Neural progenitor cell (in vitro differentiated cells): ENCODE measurements around the gene EIF3I. TPM values are rescaled to one million over a fixed set of nuclear protein-coding genes. Genes with fewer than 3 reads are reported as not detected.

ENCODE experiments used
- DNase-seq: peaks from one replicate; pipeline ENCODE4 v3.0.0-alpha.2; 2016; ENCODE audit warnings: low spot score
- H2AFZ ChIP-seq: fragments of 200-600 bp; sonication (generic); replicated peaks from 2 replicates; pipeline ENCODE4 v1.6.1; 2016; ENCODE audit warnings: antibody characterized with exemption
- H3F3A ChIP-seq: fragments of 200-600 bp; sonication (generic); 2 replicates; pipeline ENCODE4 v1.6.1; 2016; ENCODE audit warnings: antibody characterized with exemption, low read depth
- H3K27ac ChIP-seq: fragments of 200-600 bp; sonication (generic); 2 replicates; pipeline ENCODE4 v1.5.1; 2016; ENCODE audit warnings: mild to moderate bottlenecking
- H3K27me3 ChIP-seq: fragments of 200-600 bp; sonication (generic); 2 replicates; pipeline ENCODE4 v1.6.1; 2016; ENCODE audit warnings: mild to moderate bottlenecking, moderate library complexity
- H3K36me3 ChIP-seq: fragments of 200-600 bp; sonication (generic); 2 replicates; pipeline ENCODE4 v1.5.1; 2016
- H3K4me1 ChIP-seq: fragments of 200-600 bp; sonication (generic); 2 replicates; pipeline ENCODE4 v1.6.1; 2016; ENCODE audit warnings: mixed run types
- H3K4me2 ChIP-seq: fragments of 200-600 bp; sonication (generic); 2 replicates; pipeline ENCODE4 v1.6.1; 2016
- H3K4me3 ChIP-seq: fragments of 200-600 bp; sonication (generic); 2 replicates; pipeline ENCODE4 v1.5.1; 2016
- H3K79me2 ChIP-seq: fragments of 200-600 bp; sonication (generic); 2 replicates; pipeline ENCODE4 v1.6.1; 2016; ENCODE audit warnings: low read depth
- H3K9ac ChIP-seq: fragments of 200-600 bp; sonication (generic); 2 replicates; pipeline ENCODE4 v1.6.1; 2016
- H3K9me3 ChIP-seq: fragments of 200-600 bp; sonication (generic); 2 replicates; pipeline ENCODE4 v1.5.1; 2016; ENCODE audit warnings: low read depth
- H4K20me1 ChIP-seq: fragments of 200-600 bp; sonication (generic); 2 replicates; pipeline ENCODE4 v1.6.1; 2016; ENCODE audit warnings: low read depth
- H3K27ac Mint-ChIP-seq: 3 replicates; pipeline ENCODE4 v1.8.0; 2021; ENCODE audit warnings: mixed read lengths
- H3K27me3 Mint-ChIP-seq: 2 replicates; pipeline ENCODE4 v1.8.0; 2022; ENCODE audit warnings: low read depth, mild to moderate bottlenecking, inconsistent platforms, moderate library complexity, mixed read lengths; ENCODE audit not compliant: insufficient read depth
- H3K36me3 Mint-ChIP-seq: 3 replicates; pipeline ENCODE4 v1.8.0; 2021; ENCODE audit warnings: mixed read lengths
- H3K4me1 Mint-ChIP-seq: 3 replicates; pipeline ENCODE4 v1.8.0; 2021; ENCODE audit warnings: mixed read lengths
- H3K4me3 Mint-ChIP-seq: 3 replicates; pipeline ENCODE4 v1.8.0; 2021; ENCODE audit warnings: mild to moderate bottlenecking, moderate library complexity, mixed read lengths
- H3K9me3 Mint-ChIP-seq: 3 replicates; pipeline ENCODE4 v1.8.0; 2020; ENCODE audit warnings: mixed read lengths
- EZH2 ChIP-seq: fragments of 200-600 bp; sonication (generic); IDR thresholded peaks from 2 replicates; pipeline ENCODE4 v1.6.1; 2017; ENCODE audit warnings: antibody characterized with exemption, mild to moderate bottlenecking, moderate library complexity
- EZH2phosphoT487 ChIP-seq: fragments of 200-600 bp; sonication (generic); IDR thresholded peaks from 2 replicates; pipeline ENCODE4 v1.6.1; 2017; ENCODE audit warnings: antibody characterized with exemption
- total RNA-seq: library from RNA; depleted of rRNA; stranded (reverse); fragments of >200 nt; gene quantifications from 2 replicates; pipeline ENCODE4 v1.2.3, GENCODE V29; 2015; ENCODE audit warnings: low replicate concordance
- TF ChIP-seq, protein P1 (sequence below): fragments of 200-600 bp; sonication (generic); IDR thresholded peaks from 2 replicates; pipeline ENCODE4 v1.5.1; 2017; ENCODE audit warnings: antibody characterized with exemption, mild to moderate bottlenecking

The EIF3I gene
- total RNA-seq, 1 donor from 2014 or later = 204 TPM

DNA sequence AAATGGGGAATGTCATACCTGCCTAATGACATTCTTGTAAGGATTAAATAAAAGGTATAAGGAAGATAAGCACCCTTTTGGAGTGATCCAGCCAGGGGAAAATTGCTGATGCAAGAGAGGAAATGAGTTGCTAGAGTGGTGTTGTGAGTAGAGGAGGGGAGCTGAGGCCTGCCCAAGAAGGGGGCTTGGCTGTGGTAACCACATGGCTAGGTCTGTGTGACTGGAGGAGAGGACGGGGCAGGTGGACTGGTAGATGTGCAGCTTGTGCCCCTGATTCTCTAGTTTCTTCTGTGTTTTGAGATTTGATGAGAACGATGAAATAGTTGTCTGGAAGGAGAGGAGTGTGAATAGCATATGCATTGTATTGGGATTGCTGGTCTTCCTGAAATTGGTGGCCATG, 36.1 kb upstream of the EIF3I start:
- Histone ChIP-seq H3K9me3 (no peaks in the 10 kb centered on the region), H3K4me3 (no peak overlapping the region), H3K36me3 (peaks cover 5% of the 10 kb centered on the region), H4K20me1 (peaks cover 48% of the 10 kb centered on the region), H3K79me2 (peaks cover 68% of the 10 kb centered on the region), H2AFZ (no peak overlapping the region), H3F3A (no peaks in the 10 kb centered on the region), H3K4me2 (no peak overlapping the region), H3K4me1 (peaks cover 2% of the 10 kb centered on the region), H3K27ac (no peak overlapping the region), H3K27me3 (no peaks in the 10 kb centered on the region), H3K9ac (peak overlapping the region; percentile 16)
- Mint-ChIP-seq H3K36me3 (peaks cover 50% of the 10 kb centered on the region), H3K9me3 (no peaks in the 10 kb centered on the region), H3K4me3 (no peak overlapping the region), H3K27me3 (peaks cover 6% of the 10 kb centered on the region), H3K27ac (no peak overlapping the region), H3K4me1 (peaks cover 10% of the 10 kb centered on the region)
- TF ChIP-seq EZH2 (no peak), EZH2phosphoT487 (no peak)
- TF ChIP-seq, protein P1, sequence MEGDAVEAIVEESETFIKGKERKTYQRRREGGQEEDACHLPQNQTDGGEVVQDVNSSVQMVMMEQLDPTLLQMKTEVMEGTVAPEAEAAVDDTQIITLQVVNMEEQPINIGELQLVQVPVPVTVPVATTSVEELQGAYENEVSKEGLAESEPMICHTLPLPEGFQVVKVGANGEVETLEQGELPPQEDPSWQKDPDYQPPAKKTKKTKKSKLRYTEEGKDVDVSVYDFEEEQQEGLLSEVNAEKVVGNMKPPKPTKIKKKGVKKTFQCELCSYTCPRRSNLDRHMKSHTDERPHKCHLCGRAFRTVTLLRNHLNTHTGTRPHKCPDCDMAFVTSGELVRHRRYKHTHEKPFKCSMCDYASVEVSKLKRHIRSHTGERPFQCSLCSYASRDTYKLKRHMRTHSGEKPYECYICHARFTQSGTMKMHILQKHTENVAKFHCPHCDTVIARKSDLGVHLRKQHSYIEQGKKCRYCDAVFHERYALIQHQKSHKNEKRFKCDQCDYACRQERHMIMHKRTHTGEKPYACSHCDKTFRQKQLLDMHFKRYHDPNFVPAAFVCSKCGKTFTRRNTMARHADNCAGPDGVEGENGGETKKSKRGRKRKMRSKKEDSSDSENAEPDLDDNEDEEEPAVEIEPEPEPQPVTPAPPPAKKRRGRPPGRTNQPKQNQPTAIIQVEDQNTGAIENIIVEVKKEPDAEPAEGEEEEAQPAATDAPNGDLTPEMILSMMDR = no peak
- DNase-seq = no peak

DNA sequence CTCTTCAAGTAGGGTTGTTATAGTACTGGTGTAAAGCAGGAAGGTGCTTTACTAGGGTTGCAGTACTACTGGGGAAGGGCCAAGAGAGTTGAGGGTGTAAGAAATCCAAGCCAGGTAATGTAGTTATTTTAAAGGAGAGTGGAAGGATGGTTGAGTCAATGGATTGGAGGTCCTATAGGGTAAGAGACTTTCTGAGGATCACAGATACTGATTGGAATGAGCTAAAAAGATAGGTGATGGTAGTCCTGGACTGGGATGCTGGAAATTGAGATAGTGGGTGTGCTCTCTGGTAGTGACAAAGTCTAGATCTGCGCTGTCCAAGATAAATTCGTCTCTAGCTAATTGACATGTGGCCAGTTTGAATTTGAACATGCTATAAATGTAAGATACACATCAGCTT, 35.7 kb upstream of the EIF3I start:
- no peak for DNase-seq
- Mint-ChIP-seq H3K4me3 (no peak overlapping the region), H3K36me3 (peaks cover 49% of the 10 kb centered on the region), H3K27me3 (peaks cover 6% of the 10 kb centered on the region), H3K27ac (no peak overlapping the region), H3K4me1 (peaks cover 6% of the 10 kb centered on the region), H3K9me3 (no peaks in the 10 kb centered on the region)
- H3K9me3 ChIP-seq = no peaks in the 10 kb centered on the region
- H4K20me1 ChIP-seq = peaks cover 44% of the 10 kb centered on the region
- H3K27ac ChIP-seq = no peak overlapping the region
- no peak overlapping the region for H3K4me2 ChIP-seq
- no peaks in the 10 kb centered on the region for H3K27me3 ChIP-seq
- H3K4me1 ChIP-seq = no peaks in the 10 kb centered on the region
- TF ChIP-seq EZH2 (no peak), EZH2phosphoT487 (no peak)
- TF ChIP-seq, protein P1 = no peak
- peaks cover 5% of the 10 kb centered on the region for H3K36me3 ChIP-seq
- H2AFZ ChIP-seq = no peak overlapping the region
- H3K4me3 ChIP-seq = no peak overlapping the region
- peaks cover 64% of the 10 kb centered on the region for H3K79me2 ChIP-seq
- no peaks in the 10 kb centered on the region for H3F3A ChIP-seq
- no peak overlapping the region for H3K9ac ChIP-seq

DNA sequence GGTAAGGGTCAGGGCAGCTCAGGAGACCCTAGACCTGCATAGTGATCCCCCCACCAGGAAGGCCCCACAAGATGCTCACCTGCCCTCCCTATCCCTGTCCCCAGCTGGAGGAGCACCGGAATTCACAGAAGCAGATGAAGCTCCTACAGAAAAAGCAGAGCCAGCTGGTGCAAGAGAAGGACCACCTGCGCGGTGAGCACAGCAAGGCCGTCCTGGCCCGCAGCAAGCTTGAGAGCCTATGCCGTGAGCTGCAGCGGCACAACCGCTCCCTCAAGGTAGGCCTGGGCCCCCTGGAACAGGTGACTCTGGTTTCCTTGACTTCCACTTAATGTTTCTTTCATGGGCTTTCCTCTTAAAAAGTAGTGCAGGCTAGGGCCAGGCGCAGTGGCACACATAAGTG, 34.4 kb upstream of the EIF3I start:
- no peak overlapping the region for H3K27ac Mint-ChIP-seq
- peaks cover 5% of the 10 kb centered on the region for H3K36me3 ChIP-seq
- H3K79me2 ChIP-seq = peaks cover 51% of the 10 kb centered on the region
- H4K20me1 ChIP-seq = peaks cover 38% of the 10 kb centered on the region
- peaks cover 4% of the 10 kb centered on the region for H3K4me1 Mint-ChIP-seq
- H3K27ac ChIP-seq = no peak overlapping the region
- H3K27me3 Mint-ChIP-seq = peaks cover 5% of the 10 kb centered on the region
- H3K4me3 Mint-ChIP-seq = no peak overlapping the region
- H2AFZ ChIP-seq = no peak overlapping the region
- peaks cover 55% of the 10 kb centered on the region for H3K36me3 Mint-ChIP-seq
- no peak overlapping the region for H3K4me3 ChIP-seq
- no peaks in the 10 kb centered on the region for H3K9me3 Mint-ChIP-seq
- no peaks in the 10 kb centered on the region for H3K9me3 ChIP-seq
- no peaks in the 10 kb centered on the region for H3F3A ChIP-seq
- no peaks in the 10 kb centered on the region for H3K4me1 ChIP-seq
- DNase-seq = no peak
- H3K27me3 ChIP-seq = no peaks in the 10 kb centered on the region
- no peak for TF ChIP-seq EZH2
- TF ChIP-seq, protein P1 = no peak
- TF ChIP-seq EZH2phosphoT487 = no peak
- no peak overlapping the region for H3K9ac ChIP-seq
- no peak overlapping the region for H3K4me2 ChIP-seq
